HepG2 (cell line): ENCODE data around the gene NUTF2. TPM values are rescaled to one million over a fixed set of nuclear protein-coding genes. Genes with fewer than 3 reads are reported as not detected.
A peak's percentile ranks its signal among the peaks of the same experiment; 100 is the strongest.

Experiments
- PHF5A ChIP-seq: IDR thresholded peaks from one replicate; pipeline ENCODE4 v1.6.1; 2018; ENCODE audit warnings: low read depth, missing genetic modification reagents; ENCODE audit not compliant: unreplicated experiment
- POLR2G ChIP-seq: fragments of 200-400 bp; formaldehyde crosslinking; IDR thresholded peaks from 2 replicates; pipeline ENCODE4 v1.6.1; 2018; ENCODE audit warnings: mild to moderate bottlenecking, low read depth, low read length, moderate library complexity
- SETDB1 ChIP-seq: sonication (generic); formaldehyde crosslinking; IDR thresholded peaks from 2 replicates; pipeline ENCODE4 v1.5.1; 2020; ENCODE audit warnings: missing genetic modification reagents, mild to moderate bottlenecking, borderline replicate concordance
- TEAD3 ChIP-seq: optimal IDR thresholded peaks from 2 replicates; pipeline ENCODE3; 2016; ENCODE audit warnings: borderline replicate concordance
- TFDP1 ChIP-seq: IDR thresholded peaks from 2 replicates; pipeline ENCODE4 v1.6.1; 2016; ENCODE audit warnings: missing compliant biosample characterization, missing genetic modification reagents, borderline replicate concordance
- THAP11 ChIP-seq: IDR thresholded peaks from 2 replicates; pipeline ENCODE4 v1.6.1; 2016; ENCODE audit warnings: missing biosample characterization, missing genetic modification reagents
- TRIM24 ChIP-seq: sonication (generic); formaldehyde crosslinking; IDR thresholded peaks from 2 replicates; pipeline ENCODE4 v1.8.0; 2022; ENCODE audit warnings: mild to moderate bottlenecking, missing genetic modification reagents
- ZGPAT ChIP-seq: IDR thresholded peaks from 2 replicates; pipeline ENCODE4 v1.6.1; 2016; ENCODE audit warnings: mild to moderate bottlenecking
- ZNF30 ChIP-seq: sonication (generic); formaldehyde crosslinking; IDR thresholded peaks from 2 replicates; pipeline ENCODE4 v1.5.0; 2020; ENCODE audit warnings: mild to moderate bottlenecking, missing genetic modification reagents
- ZNF318 ChIP-seq: sonication (generic); formaldehyde crosslinking; IDR thresholded peaks from 2 replicates; pipeline ENCODE4 v1.4.0; 2020; ENCODE audit warnings: mild to moderate bottlenecking, missing genetic modification reagents
- ZNF451 ChIP-seq: sonication (generic); formaldehyde crosslinking; IDR thresholded peaks from 2 replicates; pipeline ENCODE4 v1.5.0; 2020; ENCODE audit warnings: mild to moderate bottlenecking, missing genetic modification reagents
- ZSCAN21 ChIP-seq: sonication (generic); formaldehyde crosslinking; IDR thresholded peaks from 2 replicates; pipeline ENCODE4 v1.8.0; 2022; ENCODE audit warnings: mild to moderate bottlenecking, missing genetic modification reagents, moderate library complexity, borderline replicate concordance
- polyA plus RNA-seq, 8 experiments: library from polyadenylated mRNA; depleted of rRNA in 3 of 8; stranded (reverse) in 7 of 8; unstranded in 1 of 8; fragments of >200 nt; fragmentation: Illumina TruSeq in 4 of 8; extraction: Trizol in 4 of 8; gene quantifications; 2 replicates each; pipeline versions ENCODE4 v1.2.1 to v1.2.3, GENCODE V29; 2011 to 2016; ENCODE audit warnings: low read depth in 4 of 8, missing spikeins in 1 of 8, mixed read lengths in 1 of 8; ENCODE audit not compliant: insufficient read depth in 1 of 8
- total RNA-seq, 5 experiments: library from RNA; depleted of rRNA; stranded (reverse); fragments of >200 nt; fragmentation: Illumina TruSeq; extraction: Trizol; gene quantifications; 2 replicates each; pipeline ENCODE4 v1.2.3, GENCODE V29; 2016; ENCODE audit warnings: low read depth in 1 of 5

The NUTF2 gene
- total and polyA plus RNA-seq, 2 of the 13 experiments (the other 11 are each of a cell fraction or from before 2014, with no cell fraction given), result 168 to 214 TPM

GRCh38 chr16:67833415-67834241 lies 13.1 kb upstream of the NUTF2 start (continued):
- TF ChIP-seq TFDP1 (CRISPR knock-in tag), result peak; percentile 96
- peak; percentile 41; the same call in 1 of the 2 replicates for TF ChIP-seq ZNF318 (CRISPR knock-in tag)
- TF ChIP-seq PHF5A (CRISPR knock-in tag), result no peak
- peak; percentile 97 for TF ChIP-seq ZGPAT (CRISPR knock-in tag)
- 0 out of 2 replicates have a peak, but pooled peaks have one; percentile 53 for TF ChIP-seq ZNF30 (CRISPR knock-in tag)
- peak; percentile 100 for TF ChIP-seq THAP11
- TF ChIP-seq ZNF451, result peak; percentile 41
- TF ChIP-seq ZSCAN21, result peak; percentile 85; the same call in 1 of the 2 replicates
- TF ChIP-seq SETDB1 (CRISPR knock-in tag), result no peak
- no peak for TF ChIP-seq TRIM24 (CRISPR knock-in tag)
- TF ChIP-seq TEAD3 (CRISPR knock-in tag), result no peak
- peak; percentile 97 for TF ChIP-seq POLR2G
